GM18526 (cell line): ENCODE results near the gene RAB3B.

Source experiments
- POLR2A ChIP-seq: IDR thresholded peaks from 3 replicates; pipeline ENCODE4 v1.6.1; 2011; ENCODE audit not compliant: insufficient read length; ENCODE audit errors: extremely low read depth

RAB3B gene

GRCh38 chr1:51962486-51963356, 27.8 kb downstream of the RAB3B start:
- TF ChIP-seq POLR2A, result no peak

GRCh38 chr1:51961954-51962353, 28.5 kb downstream of the RAB3B start:
- TF ChIP-seq POLR2A, result no peak

- no peak for TF ChIP-seq POLR2A
These were observed 29.3 kb downstream of the RAB3B start for GRCh38 chr1:51961231-51961630.

- no peak for TF ChIP-seq POLR2A
These were observed 30.2 kb downstream of the RAB3B start for GRCh38 chr1:51960262-51960661.

- no peak for TF ChIP-seq POLR2A
These were observed 31.7 kb downstream of the RAB3B start for GRCh38 chr1:51958824-51959223.

GRCh38 chr1:51957618-51958017, 32.9 kb downstream of the RAB3B start:
- TF ChIP-seq POLR2A, result no peak

GRCh38 chr1:51956528-51957509, 33.7 kb downstream of the RAB3B start:
- TF ChIP-seq POLR2A, result no peak

- no peak for TF ChIP-seq POLR2A
These were observed 34.5 kb downstream of the RAB3B start for GRCh38 chr1:51955797-51956527.

GRCh38 chr1:51954783-51955182, 35.7 kb downstream of the RAB3B start:
- no peak for TF ChIP-seq POLR2A

- TF ChIP-seq POLR2A, result no peak
These were observed 37.4 kb downstream of the RAB3B start for GRCh38 chr1:51953079-51953478.

GRCh38 chr1:51952638-51953037, 37.9 kb downstream of the RAB3B start:
- no peak for TF ChIP-seq POLR2A

- TF ChIP-seq POLR2A, result no peak
These were observed 39.8 kb downstream of the RAB3B start for GRCh38 chr1:51950701-51951100.

- no peak for TF ChIP-seq POLR2A
These were observed 41.3 kb downstream of the RAB3B start for GRCh38 chr1:51949014-51949702.

GRCh38 chr1:51948491-51948915, 42.0 kb downstream of the RAB3B start:
- no peak for TF ChIP-seq POLR2A
